ENCODE measurements around the gene NECTIN3.

The NECTIN3 gene

GRCh38 chr3:111071257-111072030 is at the start of gene NECTIN3:
TSS of gene NECTIN3 (plus strand) at chr3:111071816. CDS start at chr3:111072018, 202 bp downstream.
- peak within 1 kb of the TSS; percentile 97 for H3K4me3 Mint-ChIP-seq
- peak; percentile 67 to 88 for DNase-seq (ENCODE audit: low spot score in 2 of 2)
- peak within 1 kb of the TSS; percentile 91 for H3K27ac Mint-ChIP-seq
- ATAC-seq: peak; percentile 93
- peaks cover 14% of the 10 kb centered on the region for H3K36me3 Mint-ChIP-seq
- H3K9me3 Mint-ChIP-seq: no peaks in the 10 kb centered on the region
- H3K4me1 Mint-ChIP-seq: peaks cover 39% of the 10 kb centered on the region

- no peaks in the 10 kb centered on the region for H3K4me1 Mint-ChIP-seq
- no peak overlapping the region for H3K4me3 Mint-ChIP-seq
- ATAC-seq (no peak), DNase-seq (ENCODE audit: low spot score in 2 of 2) (no peak)
- no peak overlapping the region for H3K27ac Mint-ChIP-seq
- H3K36me3 Mint-ChIP-seq: no peaks in the 10 kb centered on the region
- H3K9me3 Mint-ChIP-seq: no peaks in the 10 kb centered on the region
These were observed 43.7 kb upstream of the NECTIN3 start for GRCh38 chr3:111027868-111028267.

- Mint-ChIP-seq H3K27ac (no peak overlapping the region), H3K4me3 (no peak overlapping the region), H3K9me3 (peaks cover 3% of the 10 kb centered on the region), H3K4me1 (no peaks in the 10 kb centered on the region), H3K36me3 (no peaks in the 10 kb centered on the region)
- DNase-seq (ENCODE audit: low spot score in 2 of 2) (no peak), ATAC-seq (no peak)
These were observed 40.1 kb upstream of the NECTIN3 start for GRCh38 chr3:111031538-111031937.

- peaks cover 9% of the 10 kb centered on the region for H3K9me3 Mint-ChIP-seq
- no peak for ATAC-seq
These were observed 38.9 kb upstream of the NECTIN3 start for GRCh38 chr3:111032677-111033076.

GRCh38 chr3:111033470-111034050 is 38.1 kb upstream of the NECTIN3 start:
- no peak for ATAC-seq
- H3K9me3 Mint-ChIP-seq: peaks cover 9% of the 10 kb centered on the region
- no peaks in the 10 kb centered on the region for H3K4me1 Mint-ChIP-seq
- no peak overlapping the region for H3K27ac Mint-ChIP-seq
- H3K4me3 Mint-ChIP-seq: no peak overlapping the region
- no peaks in the 10 kb centered on the region for H3K36me3 Mint-ChIP-seq
- DNase-seq (ENCODE audit: low spot score in 2 of 2): no peak

More at GRCh38 chr3:111032677-111033076, 38.9 kb upstream of the NECTIN3 start:
- Mint-ChIP-seq H3K4me1 (no peaks in the 10 kb centered on the region), H3K36me3 (no peaks in the 10 kb centered on the region), H3K27ac (no peak overlapping the region), H3K4me3 (no peak overlapping the region)
- DNase-seq (ENCODE audit: low spot score in 2 of 2): no peak

- ATAC-seq (no peak), DNase-seq (ENCODE audit: low spot score in 2 of 2) (no peak)
- no peak overlapping the region for H3K27ac Mint-ChIP-seq
- H3K36me3 Mint-ChIP-seq: no peaks in the 10 kb centered on the region
- no peaks in the 10 kb centered on the region for H3K4me1 Mint-ChIP-seq
- no peak overlapping the region for H3K4me3 Mint-ChIP-seq
- H3K9me3 Mint-ChIP-seq: peaks cover 9% of the 10 kb centered on the region
These were observed 36.3 kb upstream of the NECTIN3 start for GRCh38 chr3:111035316-111035715.

- Mint-ChIP-seq H3K9me3 (peaks cover 10% of the 10 kb centered on the region), H3K36me3 (no peaks in the 10 kb centered on the region), H3K4me1 (no peaks in the 10 kb centered on the region), H3K4me3 (no peak overlapping the region), H3K27ac (no peak overlapping the region)
- DNase-seq (ENCODE audit: low spot score in 2 of 2) (no peak), ATAC-seq (peak; percentile 26)
These were observed 35.7 kb upstream of the NECTIN3 start for GRCh38 chr3:111035902-111036301.

GRCh38 chr3:111040959-111041358 is 30.7 kb upstream of the NECTIN3 start:
- H3K36me3 Mint-ChIP-seq: no peaks in the 10 kb centered on the region
- peaks cover 11% of the 10 kb centered on the region for H3K9me3 Mint-ChIP-seq
- H3K4me3 Mint-ChIP-seq: no peak overlapping the region
- ATAC-seq (no peak), DNase-seq (ENCODE audit: low spot score in 2 of 2) (no peak)
- no peaks in the 10 kb centered on the region for H3K4me1 Mint-ChIP-seq
- no peak overlapping the region for H3K27ac Mint-ChIP-seq

GRCh38 chr3:111045564-111045963 is 26.1 kb upstream of the NECTIN3 start:
- ATAC-seq (peak; percentile 53), DNase-seq (ENCODE audit: low spot score in 2 of 2) (no peak)
- Mint-ChIP-seq H3K9me3 (peaks cover 2% of the 10 kb centered on the region), H3K27ac (no peak overlapping the region), H3K4me3 (no peak overlapping the region), H3K36me3 (no peaks in the 10 kb centered on the region), H3K4me1 (peaks cover 6% of the 10 kb centered on the region)

GRCh38 chr3:111047042-111047441 is 24.6 kb upstream of the NECTIN3 start:
- ATAC-seq: no peak
- Mint-ChIP-seq H3K27ac (no peak overlapping the region), H3K36me3 (no peaks in the 10 kb centered on the region), H3K4me3 (no peak overlapping the region), H3K9me3 (no peaks in the 10 kb centered on the region), H3K4me1 (peaks cover 6% of the 10 kb centered on the region)
- no peak for DNase-seq (ENCODE audit: low spot score in 2 of 2)

- H3K36me3 Mint-ChIP-seq: no peaks in the 10 kb centered on the region
- no peak overlapping the region for H3K27ac Mint-ChIP-seq
- DNase-seq (ENCODE audit: low spot score in 2 of 2) (no peak), ATAC-seq (no peak)
- peaks cover 6% of the 10 kb centered on the region for H3K4me1 Mint-ChIP-seq
- H3K4me3 Mint-ChIP-seq: no peak overlapping the region
- H3K9me3 Mint-ChIP-seq: no peaks in the 10 kb centered on the region
These were observed 23.7 kb upstream of the NECTIN3 start for GRCh38 chr3:111047812-111048435.

GRCh38 chr3:111051354-111051753 is 20.3 kb upstream of the NECTIN3 start:
- no peak for DNase-seq (ENCODE audit: low spot score in 2 of 2)
- Mint-ChIP-seq H3K4me3 (no peak overlapping the region), H3K4me1 (peaks cover 6% of the 10 kb centered on the region), H3K27ac (no peak overlapping the region), H3K36me3 (no peaks in the 10 kb centered on the region), H3K9me3 (no peaks in the 10 kb centered on the region)
- no peak for ATAC-seq

- H3K9me3 Mint-ChIP-seq: no peaks in the 10 kb centered on the region
- H3K27ac Mint-ChIP-seq: no peak overlapping the region
- ATAC-seq: no peak
- H3K36me3 Mint-ChIP-seq: peaks cover 14% of the 10 kb centered on the region
- no peak overlapping the region for H3K4me3 Mint-ChIP-seq
- H3K4me1 Mint-ChIP-seq: peaks cover 27% of the 10 kb centered on the region
- DNase-seq (ENCODE audit: low spot score in 2 of 2): no peak
These were observed 3.0 kb upstream of the NECTIN3 start for GRCh38 chr3:111068574-111068973.

- peaks cover 14% of the 10 kb centered on the region for H3K36me3 Mint-ChIP-seq
- DNase-seq (ENCODE audit: low spot score in 2 of 2) (no peak), ATAC-seq (no peak)
- no peaks in the 10 kb centered on the region for H3K9me3 Mint-ChIP-seq
- H3K4me3 Mint-ChIP-seq: peak overlapping the region; percentile 97
- H3K27ac Mint-ChIP-seq: peak overlapping the region; percentile 91
- H3K4me1 Mint-ChIP-seq: peaks cover 36% of the 10 kb centered on the region
These were observed 1.4 kb upstream of the NECTIN3 start for GRCh38 chr3:111069974-111070771.

- ATAC-seq: no peak
These were observed 802 bp upstream of the NECTIN3 start for GRCh38 chr3:111070772-111071256.

More at GRCh38 chr3:111070772-111071256, 802 bp upstream of the NECTIN3 start:
- no peaks in the 10 kb centered on the region for H3K9me3 Mint-ChIP-seq
- peak overlapping the region; percentile 97 for H3K4me3 Mint-ChIP-seq
- DNase-seq (ENCODE audit: low spot score in 2 of 2): peak in 1 of 2 donors; percentile 12
- H3K27ac Mint-ChIP-seq: peak overlapping the region; percentile 91
- peaks cover 14% of the 10 kb centered on the region for H3K36me3 Mint-ChIP-seq
- H3K4me1 Mint-ChIP-seq: peaks cover 39% of the 10 kb centered on the region

Measured in stimulated activated effector memory CD8-positive, alpha-beta T cell treated with anti-CD3 and anti-CD28 coated beads, Interleukin-12 subunit alpha, Interleukin-12 subunit beta, amount 100 ng/mL, for 72 hours (primary cell).